SIG-M5 treated with dmso at 0.1 percent for 504 hours (cell line): ENCODE data around the gene ARHGDIA.
A peak's percentile ranks its signal among the peaks of the same experiment; 100 is the strongest.
"Not testable (repeated sequence)": the region's sequence is repeated elsewhere in the genome, so short reads cannot be mapped to it uniquely, and the experiment has no call there.

Experiments used
- DNase-seq: peaks from one replicate; lab custom pipeline; 2025; ENCODE audit not compliant: unreplicated experiment; lab: John Stamatoyannopoulos, UW

ARHGDIA gene

GRCh38 chr17:81844887-81845286 is 26.2 kb downstream of the ARHGDIA start:
- no peak for DNase-seq

- no peak for DNase-seq
Observed at GRCh38 chr17:81844327-81844851, 26.7 kb downstream of the ARHGDIA start.

- no peak for DNase-seq
Observed at GRCh38 chr17:81843713-81844326, 27.3 kb downstream of the ARHGDIA start.

- DNase-seq, result no peak
Observed at GRCh38 chr17:81842725-81843504, 28.2 kb downstream of the ARHGDIA start.

GRCh38 chr17:81842378-81842724 is 28.8 kb downstream of the ARHGDIA start:
- no peak for DNase-seq

GRCh38 chr17:81841866-81842265 is 29.3 kb downstream of the ARHGDIA start:
- no peak for DNase-seq

- DNase-seq, result peak; percentile 60
Observed at GRCh38 chr17:81840826-81841778, 30.0 kb downstream of the ARHGDIA start.

GRCh38 chr17:81840059-81840458 is 31.1 kb downstream of the ARHGDIA start:
- not testable (repeated sequence) for DNase-seq

- no peak for DNase-seq
Observed at GRCh38 chr17:81839301-81839700, 31.8 kb downstream of the ARHGDIA start.

GRCh38 chr17:81838753-81839255 is 32.3 kb downstream of the ARHGDIA start:
- no peak for DNase-seq

GRCh38 chr17:81837641-81838040 is 33.5 kb downstream of the ARHGDIA start:
- DNase-seq, result peak; percentile 100

- DNase-seq, result peak; percentile 84
Observed at GRCh38 chr17:81834831-81835267, 36.3 kb downstream of the ARHGDIA start, which contains the start of gene PPP1R27. Gene PPP1R27, minus strand, starts transcription at chr17:81835050. Its CDS starts 97 bp downstream, at chr17:81834953.

GRCh38 chr17:81833921-81834830 is 37.0 kb downstream of the ARHGDIA start:
- peak; percentile 43 for DNase-seq

GRCh38 chr17:81833160-81833920 is 37.8 kb downstream of the ARHGDIA start, which contains the start of gene MCRIP1:
Gene MCRIP1, minus strand, starts transcription at chr17:81833291. Its CDS starts 8,785 bp downstream, at chr17:81824506.
- DNase-seq, result peak; percentile 84

- DNase-seq, result no peak
Observed at GRCh38 chr17:81832608-81833159, 38.5 kb downstream of the ARHGDIA start.

GRCh38 chr17:81831957-81832607 is 39.1 kb downstream of the ARHGDIA start:
- DNase-seq, result peak; percentile 88

GRCh38 chr17:81831563-81831956 is 39.6 kb downstream of the ARHGDIA start:
- no peak for DNase-seq

GRCh38 chr17:81829858-81830257 is 41.3 kb downstream of the ARHGDIA start:
- no peak for DNase-seq
